GM21528 (cell line): ENCODE measurements around the gene ABR.
"Not testable (repeated sequence)": the region's sequence is repeated elsewhere in the genome, so short reads cannot be mapped to it uniquely, and the experiment has no call there.

ENCODE experiments used
- ATAC-seq: cut with Tn5 transposase; IDR thresholded peaks from one replicate; pipeline ENCODE4 v1.9.1; 2021; ENCODE audit warnings: mild to moderate bottlenecking, moderate library complexity; ENCODE audit not compliant: unreplicated experiment, low FRiP score

The ABR gene

DNA sequence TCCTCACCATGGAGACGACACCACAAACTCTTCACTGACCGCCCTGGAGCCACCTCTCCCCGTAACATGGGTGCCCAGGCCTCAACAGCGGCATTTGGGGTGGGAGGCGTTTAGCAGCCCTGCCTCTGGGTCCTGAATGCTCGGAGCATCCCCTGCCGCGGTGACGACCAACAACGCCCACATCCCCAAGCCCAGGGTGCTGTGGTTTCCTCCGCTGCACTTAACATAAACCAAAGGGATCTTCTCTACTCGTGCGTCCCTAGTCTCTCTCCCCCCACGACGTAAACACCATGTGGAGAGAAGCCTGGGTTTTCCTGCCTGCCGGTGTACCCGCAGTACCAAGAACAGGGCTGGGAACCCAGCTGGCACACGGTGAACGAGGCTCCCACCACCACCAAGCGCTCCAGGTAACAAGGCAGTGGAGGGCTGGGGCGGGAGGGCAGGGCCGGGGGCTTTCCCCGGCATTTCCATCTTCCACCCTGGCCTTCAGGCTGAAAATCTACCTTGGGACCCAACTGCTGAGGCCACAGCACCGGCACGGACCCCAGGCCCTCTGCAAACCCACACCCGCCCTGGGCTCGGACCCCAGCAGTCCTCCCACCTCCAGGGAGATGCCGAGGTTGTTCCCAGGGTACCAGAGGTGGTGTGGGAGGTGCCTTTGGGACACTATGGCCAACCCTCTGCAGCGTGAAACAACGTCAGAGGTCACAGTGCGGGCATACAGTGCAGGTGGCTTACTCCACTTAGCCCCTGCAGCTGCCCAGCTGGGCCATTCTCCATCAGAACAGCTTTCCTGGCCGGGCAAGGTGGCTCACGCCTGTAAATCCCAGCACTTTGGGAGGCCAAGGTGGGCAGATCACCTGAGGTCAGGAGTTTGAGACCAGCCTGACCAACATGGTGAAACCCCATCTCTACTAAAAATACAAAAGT is 128.5 kb downstream of the ABR start:
- no peak for ATAC-seq

DNA sequence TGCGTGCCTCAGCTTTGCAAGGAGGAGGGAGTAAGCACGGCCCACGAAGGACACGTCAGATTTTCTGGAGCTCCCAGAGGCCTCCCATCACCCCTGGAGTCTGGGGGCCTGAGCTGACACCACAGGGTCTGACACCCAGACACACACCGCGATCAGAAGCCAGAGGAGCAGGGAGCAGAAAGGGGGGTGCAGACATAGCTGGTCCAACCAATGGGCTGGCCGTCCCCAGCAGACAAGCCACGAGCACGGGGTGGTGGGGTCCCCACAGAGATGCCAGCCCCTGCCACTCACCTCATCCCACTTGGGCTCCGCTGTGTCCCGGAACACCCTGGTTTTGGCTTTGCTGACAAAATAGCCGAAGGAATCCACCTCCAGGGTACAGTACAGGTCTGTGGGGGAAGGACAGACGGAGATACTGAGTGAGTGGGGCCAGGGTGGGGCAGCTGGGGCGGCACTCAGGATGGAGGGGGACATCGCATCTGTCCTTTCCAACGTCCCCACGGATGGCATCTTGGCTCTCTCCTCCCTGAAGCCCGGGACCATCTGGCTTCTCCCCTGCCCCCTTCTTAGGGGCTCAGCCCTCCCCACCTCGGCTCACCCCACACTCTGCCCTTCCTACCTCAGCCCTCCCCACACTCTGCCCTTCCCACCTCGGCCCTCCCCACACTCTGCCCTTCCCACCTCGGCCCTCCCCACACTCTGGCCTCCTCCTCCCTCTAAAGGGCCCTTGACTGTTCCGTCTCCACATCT is 129.4 kb downstream of the ABR start:
- no peak for ATAC-seq

DNA sequence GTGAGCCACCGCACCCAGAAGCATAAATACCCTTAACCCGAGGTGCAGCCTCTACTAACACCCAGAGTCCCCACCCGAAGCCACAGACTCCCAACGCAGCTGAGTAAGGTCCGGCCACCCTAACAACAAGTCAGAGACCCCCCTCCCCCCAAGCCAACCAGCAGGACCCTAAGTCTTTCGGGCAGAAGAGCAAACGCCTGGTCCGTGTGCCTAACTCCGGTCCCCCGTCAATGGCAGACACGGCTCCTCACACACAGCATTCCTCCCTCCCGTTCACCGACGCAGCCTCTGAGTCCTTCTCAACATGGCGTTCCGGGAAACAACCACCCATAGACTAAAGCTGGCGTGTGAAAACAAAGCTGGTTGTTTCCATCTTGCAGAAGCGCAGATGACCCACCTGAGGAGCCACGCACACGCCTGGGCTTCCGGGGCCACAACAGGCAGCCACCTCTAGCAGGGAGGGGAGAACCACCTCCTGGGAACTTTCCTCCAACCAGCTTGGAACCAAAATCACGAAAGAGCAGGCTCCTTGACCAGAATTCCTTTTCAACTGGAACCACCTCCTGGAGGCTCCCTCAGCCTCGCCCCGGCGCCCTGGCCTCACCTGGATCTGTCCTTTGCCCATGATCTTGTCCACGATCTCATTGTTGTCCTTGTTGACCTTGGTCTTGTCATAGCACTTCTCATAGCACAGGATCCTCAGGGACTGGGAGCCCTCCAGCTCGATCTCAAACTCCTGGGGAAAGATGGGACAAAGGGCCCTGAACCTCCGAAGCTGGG is 130.1 kb downstream of the ABR start:
- no peak for ATAC-seq

DNA sequence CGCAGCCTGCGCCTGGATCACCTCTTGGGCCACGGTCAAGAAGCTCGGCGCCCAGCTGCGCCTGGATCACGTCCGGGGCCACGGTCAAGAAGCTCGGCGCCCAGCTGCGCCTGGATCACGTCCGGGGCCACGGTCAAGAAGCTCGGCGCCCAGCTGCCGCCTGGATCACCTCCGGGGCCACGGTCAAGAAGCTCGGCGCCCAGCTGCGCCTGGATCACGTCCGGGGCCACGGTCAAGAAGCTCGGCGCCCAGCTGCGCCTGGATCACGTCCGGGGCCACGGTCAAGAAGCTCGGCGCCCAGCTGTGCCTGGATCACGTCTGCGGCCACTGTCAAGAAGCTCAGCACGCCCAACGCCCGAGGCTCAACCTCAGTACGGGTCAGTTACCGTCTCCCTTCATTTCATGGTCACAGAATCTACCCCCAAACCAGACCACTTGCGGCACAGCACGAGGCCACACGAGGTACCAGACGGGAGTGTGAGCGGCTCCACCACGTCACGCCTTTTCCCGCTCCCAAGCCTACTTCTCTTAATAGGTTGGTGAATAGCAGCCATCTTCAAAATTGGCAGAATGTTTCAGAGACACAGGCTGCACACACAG is 131.2 kb downstream of the ABR start:
- not testable (repeated sequence) for ATAC-seq

DNA sequence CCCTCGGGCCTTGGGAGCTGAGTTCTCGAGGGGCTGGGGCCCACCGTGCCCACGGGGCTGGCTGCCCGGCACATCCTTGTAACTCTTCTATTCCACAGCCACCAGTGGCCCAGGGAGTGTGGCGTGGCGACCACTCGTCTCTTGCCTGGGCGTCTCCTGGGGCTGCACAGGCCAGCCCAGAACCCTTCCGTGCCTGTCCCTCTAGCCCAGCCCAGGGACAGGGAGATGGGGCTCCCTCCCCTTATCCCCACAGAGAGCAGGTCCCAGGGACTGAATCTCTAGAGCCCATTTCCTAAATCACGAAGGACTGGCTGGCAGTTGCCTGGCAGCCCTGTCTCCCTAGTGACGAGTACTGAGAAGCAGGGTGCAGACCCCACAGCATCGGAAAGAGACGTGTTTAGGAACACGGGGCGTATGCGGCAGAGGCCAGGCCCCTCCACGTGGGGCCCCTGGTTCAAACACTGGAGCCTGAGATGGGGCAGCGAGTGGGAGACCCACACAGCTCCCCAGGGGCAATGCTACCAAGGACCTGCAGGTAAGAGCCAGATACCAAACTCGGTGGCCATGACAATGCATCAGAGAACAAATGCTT is 131.8 kb downstream of the ABR start:
- no peak for ATAC-seq

DNA sequence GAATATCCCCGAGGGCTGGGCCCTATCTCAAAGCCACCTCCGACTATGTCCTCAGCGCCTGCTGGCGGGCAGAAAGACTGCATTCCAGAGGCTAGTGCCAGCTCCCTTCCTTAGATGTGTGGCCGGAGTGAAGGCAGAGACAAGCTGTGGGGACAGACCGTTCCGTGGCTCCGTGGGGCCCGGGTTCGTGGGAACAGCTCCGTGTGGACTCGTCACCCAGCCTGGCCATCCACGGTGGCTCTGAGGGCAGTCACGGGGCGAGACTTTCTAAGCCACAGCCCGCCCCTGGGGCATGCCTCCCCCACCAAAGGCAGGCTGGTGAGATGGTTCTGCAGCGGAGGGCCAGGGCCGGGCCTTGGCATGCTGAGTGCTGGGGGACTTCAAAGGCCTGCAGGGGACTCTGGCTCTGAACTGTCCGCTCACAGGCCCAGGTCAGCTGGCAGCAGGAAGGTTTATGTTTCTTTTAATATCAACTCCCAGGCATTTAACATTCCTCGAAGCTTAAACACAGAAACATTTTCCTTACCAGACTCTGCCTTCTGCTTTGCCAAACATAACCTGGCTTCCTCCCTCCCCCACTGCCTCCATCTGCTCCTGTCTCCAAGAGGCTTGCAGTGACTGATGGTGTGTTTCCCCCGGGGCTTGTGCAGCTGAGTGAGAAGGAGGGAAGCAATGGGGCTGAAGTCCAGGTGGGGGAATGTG is 132.5 kb downstream of the ABR start:
- ATAC-seq: no peak

DNA sequence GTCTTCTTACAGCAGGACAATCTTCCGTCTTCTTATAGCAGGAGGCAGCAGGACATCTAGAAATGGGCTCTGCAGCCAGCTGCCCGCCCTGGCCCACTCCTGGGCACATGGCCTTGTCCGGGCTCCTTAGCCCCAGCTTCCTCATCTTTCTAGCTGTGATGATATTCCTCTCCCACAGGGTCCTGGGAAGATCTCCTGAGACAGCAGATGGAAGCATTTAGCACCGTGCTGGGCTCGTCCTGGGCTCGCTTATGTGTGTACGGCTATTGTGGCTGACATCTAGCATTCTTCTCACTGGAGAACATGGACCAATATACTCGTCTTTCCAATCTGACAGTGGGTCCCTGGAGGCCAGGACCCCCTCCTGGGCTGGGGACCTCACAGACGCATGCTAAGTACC is 134.3 kb downstream of the ABR start:
- no peak for ATAC-seq

DNA sequence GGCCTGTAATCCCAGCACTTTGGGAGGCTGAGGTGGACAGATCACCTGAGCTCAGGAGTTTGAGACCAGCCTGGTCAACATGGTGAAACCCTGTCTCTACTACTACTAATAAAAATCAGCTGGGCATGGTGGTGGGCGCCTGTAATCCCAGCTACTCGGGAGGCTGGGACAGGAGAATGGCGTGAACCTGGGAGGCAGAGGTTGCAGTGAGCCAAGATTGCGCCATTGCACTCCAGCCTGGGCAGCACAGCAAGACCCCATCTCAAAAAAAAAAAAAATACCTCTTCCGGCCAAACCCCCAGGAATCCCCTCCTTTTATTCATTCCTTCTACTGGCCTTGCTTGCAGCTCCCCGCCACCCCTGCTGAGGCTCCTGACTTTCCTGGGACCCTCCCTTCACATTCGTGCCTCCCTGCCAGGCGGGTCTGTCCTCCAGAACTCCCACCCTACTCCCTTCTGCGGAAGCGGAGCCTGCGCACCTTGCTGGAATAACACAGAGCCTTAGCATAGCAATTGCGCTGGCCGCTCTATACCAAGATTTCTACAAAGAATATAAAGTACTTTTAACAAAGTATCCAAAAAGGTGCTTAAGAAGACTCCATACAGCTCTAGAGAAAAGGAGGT is 135.3 kb downstream of the ABR start:
- ATAC-seq: not testable (repeated sequence)

DNA sequence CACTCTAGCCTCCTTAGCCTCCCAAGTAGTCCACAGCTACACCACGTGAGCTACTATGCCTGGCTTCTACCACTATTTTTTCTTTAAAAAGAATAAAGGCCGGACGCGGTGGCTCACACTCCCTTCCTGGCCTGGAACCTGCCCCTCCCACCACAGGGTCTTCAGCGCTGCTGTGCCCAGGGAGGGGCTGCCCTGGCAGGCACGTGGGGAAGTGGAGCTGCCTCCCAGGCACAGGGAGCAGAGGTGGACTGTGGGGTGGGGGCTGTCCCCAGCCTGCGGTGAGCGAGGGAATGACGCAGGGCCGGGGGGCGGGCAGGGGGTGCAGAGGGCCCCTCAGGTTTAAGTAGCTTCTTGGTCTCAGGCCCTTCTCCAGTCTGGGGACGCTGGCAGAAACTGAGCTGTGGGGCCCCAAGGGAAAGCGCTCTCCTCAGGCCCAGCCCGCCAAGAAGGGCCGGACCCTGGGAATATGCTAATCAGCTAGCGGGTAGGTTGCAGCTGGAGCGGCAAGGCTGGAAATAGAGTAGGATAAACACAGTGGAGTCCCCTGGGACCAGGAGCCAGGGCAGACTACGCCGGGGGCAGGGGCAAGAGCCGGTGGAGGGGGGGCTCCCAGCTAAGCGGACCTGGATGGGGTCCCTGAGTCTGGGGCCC is 136.1 kb downstream of the ABR start:
- no peak for ATAC-seq

DNA sequence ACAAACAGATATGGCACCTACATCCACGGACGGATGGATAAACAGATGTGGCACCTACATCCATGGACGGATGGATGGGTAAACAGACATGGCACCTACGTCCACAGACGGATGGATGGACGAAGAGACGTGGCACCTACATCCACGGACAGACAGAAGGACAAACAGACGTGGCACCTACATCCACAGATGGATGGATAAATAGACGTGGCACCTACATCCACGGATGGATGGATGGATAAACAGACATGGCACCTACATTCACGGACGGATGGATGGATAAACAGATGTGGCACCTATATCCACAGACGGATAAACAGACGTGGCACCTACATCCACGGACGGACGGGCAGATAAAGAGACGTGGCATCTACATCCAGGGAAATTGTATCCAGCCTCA is 137.3 kb downstream of the ABR start:
- no peak for ATAC-seq

DNA sequence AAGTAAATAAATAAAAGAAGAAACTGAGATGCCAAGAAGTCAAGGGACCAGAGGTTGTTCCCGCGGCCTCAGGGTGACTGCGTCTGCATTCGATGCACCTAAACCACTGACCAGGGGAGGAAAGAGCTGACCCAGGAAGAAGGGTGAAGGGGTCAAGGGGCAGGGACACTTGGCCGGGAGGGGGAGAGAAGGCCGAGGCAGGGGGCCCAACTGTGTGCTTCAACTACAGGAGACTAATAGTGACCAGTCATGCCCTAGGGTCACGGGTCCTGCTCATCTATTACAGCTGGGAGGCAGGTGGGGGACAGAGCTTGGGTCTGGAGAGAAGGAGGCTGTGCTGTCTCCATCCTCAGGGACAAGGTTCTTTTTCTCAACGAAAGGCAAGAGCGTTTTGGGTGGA is 138.0 kb downstream of the ABR start:
- no peak for ATAC-seq

DNA sequence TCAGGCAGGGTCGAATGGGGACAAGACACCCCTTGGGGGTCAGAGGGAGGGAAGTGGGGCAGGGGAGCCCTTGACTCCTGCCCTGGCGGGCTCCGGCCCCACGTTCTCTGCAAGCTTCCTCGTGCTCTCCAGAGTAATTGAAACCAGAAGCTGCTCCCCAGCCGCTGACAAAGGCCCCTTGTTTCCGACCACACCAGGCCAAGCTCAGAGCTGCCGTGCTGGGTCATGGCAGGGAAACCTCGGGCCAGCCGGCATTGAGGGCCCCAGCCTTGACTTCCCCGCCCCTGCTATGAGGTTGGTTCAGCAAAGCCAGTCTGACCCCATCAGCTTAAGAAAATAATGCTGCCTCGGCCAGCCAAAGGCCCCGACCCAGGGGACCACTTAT is 139.6 kb downstream of the ABR start:
- ATAC-seq: no peak

DNA sequence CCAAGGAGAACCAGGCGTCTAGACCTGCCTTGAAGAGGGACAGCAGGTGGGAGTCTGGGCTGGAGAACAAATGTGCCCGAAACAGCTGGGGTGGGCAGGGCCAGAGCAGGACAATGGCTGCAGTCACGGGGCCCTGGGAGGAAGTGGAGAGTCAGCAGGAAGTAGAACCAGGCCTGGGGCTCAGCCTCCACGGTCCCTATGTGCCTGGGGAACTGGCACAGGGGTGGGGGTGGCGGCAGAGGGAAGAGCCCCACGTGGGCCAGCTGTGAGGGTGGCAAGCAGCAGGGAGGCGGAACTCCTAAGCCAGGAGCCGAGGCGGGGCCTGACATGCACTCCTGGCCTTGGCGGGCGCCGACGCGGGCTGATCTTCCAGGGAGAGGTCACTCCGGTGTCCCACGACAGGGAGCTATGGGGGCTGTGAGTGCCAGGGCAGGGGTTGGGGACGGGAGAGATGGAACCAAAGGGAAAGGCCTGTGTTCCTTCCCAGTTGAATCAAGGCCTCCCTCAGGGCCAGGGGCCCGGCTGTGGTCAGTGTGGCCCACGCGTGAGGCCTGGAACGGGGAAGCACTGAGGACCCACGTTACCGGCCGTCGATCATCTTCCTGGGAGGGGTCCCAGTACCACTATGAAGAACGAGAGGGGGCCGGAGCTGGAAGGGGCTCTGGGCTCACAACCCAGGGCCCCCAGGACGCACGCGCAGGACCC is 140.1 kb downstream of the ABR start:
- ATAC-seq: no peak

DNA sequence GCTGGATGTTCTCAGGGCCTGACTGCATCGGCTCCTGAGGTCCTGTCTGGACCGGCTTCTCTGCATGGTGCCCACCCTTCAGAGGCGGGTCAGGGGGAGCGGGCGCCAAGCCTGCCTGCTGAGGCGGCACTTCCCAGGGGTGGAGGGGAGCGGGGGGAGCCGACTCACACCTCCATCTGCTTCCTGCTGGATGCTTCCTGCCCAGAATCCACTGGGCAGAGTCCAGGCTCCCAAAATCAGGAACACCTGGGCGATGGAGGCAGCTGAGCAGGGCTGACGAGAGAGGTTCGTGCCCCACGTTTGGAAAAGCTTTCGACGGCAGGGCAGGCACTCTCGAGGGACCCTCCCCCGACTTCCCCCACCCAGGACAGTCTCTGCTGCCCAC is 140.7 kb downstream of the ABR start:
- ATAC-seq: no peak

DNA sequence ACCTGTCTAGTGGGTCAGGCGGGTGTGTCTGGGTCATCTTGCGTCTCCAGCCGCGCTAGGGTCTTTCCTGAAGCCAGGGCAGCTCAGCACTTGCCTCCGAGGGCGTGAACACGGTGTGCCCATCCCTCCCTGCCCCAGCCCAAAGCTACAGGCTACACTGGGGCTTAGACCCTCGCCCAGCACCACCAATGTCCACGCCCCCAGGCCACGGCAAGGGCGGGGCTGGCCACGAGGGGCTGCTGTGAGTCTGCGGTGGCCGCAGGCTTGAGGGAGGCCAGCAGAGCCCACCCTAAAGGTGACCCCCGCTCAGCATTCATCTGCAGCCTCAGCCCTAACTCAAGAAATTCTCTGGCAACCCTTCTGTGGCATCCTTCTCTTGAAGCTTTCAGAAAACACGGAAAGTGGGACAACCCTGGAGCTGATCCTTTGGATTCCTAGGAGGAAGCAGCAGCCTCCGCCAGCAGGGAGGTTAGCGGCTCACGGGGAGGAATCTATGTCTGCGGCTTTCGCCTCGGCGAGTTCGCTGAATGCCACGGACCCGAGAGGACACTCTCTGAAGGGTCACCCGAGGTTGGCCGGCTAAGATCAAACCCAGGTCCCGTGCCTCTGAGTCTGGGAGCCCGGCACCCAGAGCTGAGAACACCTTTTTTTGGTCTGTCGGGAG is 141.2 kb downstream of the ABR start:
- ATAC-seq: no peak

DNA sequence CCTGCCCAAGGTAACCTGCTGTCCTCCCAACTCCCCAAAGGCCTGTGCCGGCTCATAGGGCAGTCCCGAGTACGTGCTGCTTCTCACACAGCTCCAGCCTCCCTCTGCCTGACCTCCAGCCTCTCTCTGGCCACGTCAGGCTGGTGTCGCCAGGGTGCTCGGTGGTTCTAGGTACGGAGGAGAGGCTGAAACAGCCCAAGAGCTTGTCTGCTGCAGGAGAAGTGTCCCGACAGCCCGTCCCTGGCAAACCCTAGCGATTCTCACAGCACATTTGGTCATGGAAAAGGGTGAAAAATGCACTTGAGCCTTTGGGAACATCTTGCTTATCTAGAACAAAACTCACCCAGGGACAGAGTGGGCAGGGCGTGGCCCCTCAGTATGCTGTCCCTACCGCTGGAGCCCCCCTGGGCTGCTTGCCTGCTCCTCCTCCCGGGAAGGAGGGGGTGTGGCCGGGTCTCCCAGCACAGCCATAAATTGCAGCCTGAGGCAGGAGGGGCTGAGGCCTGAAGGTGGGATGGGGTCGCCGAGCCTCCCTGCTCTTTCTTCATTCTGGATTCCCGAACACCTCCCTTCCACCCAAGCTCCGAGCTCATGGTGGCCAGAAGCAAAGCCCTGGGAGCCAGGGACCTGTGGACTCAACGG is 142.4 kb downstream of the ABR start:
- no peak for ATAC-seq

DNA sequence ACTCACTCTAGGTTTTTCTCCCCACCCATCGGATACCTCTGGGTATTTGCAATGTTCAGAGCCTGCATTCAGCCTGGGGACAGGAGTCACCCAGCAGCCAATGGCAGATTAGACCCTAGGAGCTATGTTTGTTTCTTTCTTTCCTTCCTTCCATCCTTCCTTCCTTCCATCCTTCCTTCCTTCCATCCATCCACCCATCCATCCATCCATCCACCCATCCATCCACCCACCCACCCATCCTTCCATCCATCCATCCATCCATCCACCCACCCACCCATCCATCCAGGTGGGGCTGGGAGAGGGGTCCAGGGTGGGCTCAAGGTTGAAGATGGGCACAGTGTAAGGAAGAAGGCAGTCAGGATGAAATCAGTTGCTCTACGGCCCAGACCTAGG is 142.9 kb downstream of the ABR start:
- no peak for ATAC-seq
